Psoas muscle (tissue), 8 donors: ENCODE results near the gene NINL. TPM values are rescaled to one million over a fixed set of nuclear protein-coding genes. Genes with fewer than 3 reads are reported as not detected.
"Not testable (repeated sequence)": the region's sequence is repeated elsewhere in the genome, so short reads cannot be mapped to it uniquely, and the experiment has no call there.

ENCODE experiments used
- ATAC-seq, 4 donors: fragments of 200-7000 bp; cut with Tn5 transposase; one replicate each; pipeline ENCODE4 v1.9.1; 2020; ENCODE audit warnings: moderate library complexity in 3 of 4, mild to moderate bottlenecking in 2 of 4
- DNase-seq, 2 donors: peaks; one replicate each; pipeline ENCODE4 v3.0.0-alpha.2; 2020
- H3K27ac ChIP-seq: fragments of 200-600 bp; one replicate; pipeline ENCODE4 v1.8.0; 2022
- H3K27me3 ChIP-seq, 3 donors: fragments of 200-600 bp in 1 of 3; one replicate each; pipeline versions ENCODE4 v1.6.1 to v1.8.0; 2013 to 2022; ENCODE audit warnings: low read length in 2 of 3, mild to moderate bottlenecking in 2 of 3, moderate library complexity in 1 of 3; ENCODE audit not compliant: insufficient read depth in 3 of 3
- H3K36me3 ChIP-seq, 2 donors: fragments of 200-600 bp in 1 of 2; one replicate each; pipeline versions ENCODE4 v1.6.1 to v1.8.0; 2013 to 2022; ENCODE audit warnings: low read depth in 1 of 2, mild to moderate bottlenecking in 1 of 2, moderate library complexity in 1 of 2; ENCODE audit not compliant: insufficient read depth in 1 of 2
- H3K4me1 ChIP-seq: fragments of 200-600 bp; one replicate; pipeline ENCODE4 v1.8.0; 2022
- H3K4me3 ChIP-seq: fragments of 200-600 bp; one replicate; pipeline ENCODE4 v1.8.0; 2022; ENCODE audit warnings: mild to moderate bottlenecking
- H3K9me3 ChIP-seq: fragments of 200-600 bp; one replicate; pipeline ENCODE4 v1.8.0; 2022
- WGBS, 3 donors: extraction: QIAGEN DNeasy Blood & Tissue Kit; methylation state at CpG; one replicate each; pipeline versions ENCODE4 v1.1.6 to v1.1.7; 2013; 5-methylcytosine and 5-hydroxymethylcytosine counted together
- intact Hi-C, 2 donors: fragments of 100-400 bp; cut with DNase I; formaldehyde crosslinking; loops; one replicate each; pipeline versions ENCODE4 v1.11.0 to v1.14.2; 2022
- long read RNA-seq, 2 donors: library from polyadenylated mRNA; unstranded; transcript quantifications; one replicate each; pipeline ENCODE4 v2.0.0, GENCODE V29; 2021
- polyA plus RNA-seq, 3 donors: library from polyadenylated mRNA; stranded (reverse); fragments of 200-250 nt; gene quantifications; one replicate each; pipeline ENCODE4 v1.2.3, GENCODE V29; 2013
- total RNA-seq, 4 donors: library from RNA; stranded (reverse); fragmentation: NEBNext Ultra II Directional in 2 of 4; extraction: Animal tissue kit (Norgen Biotek cat#: 25700) in 2 of 4; gene quantifications; one replicate each; pipeline versions ENCODE4 v1.2.1 to v1.2.4, GENCODE V29; 2021 to 2023
- TF ChIP-seq, protein P1 (sequence below): fragments of 200-600 bp; IDR thresholded peaks from one replicate; pipeline ENCODE4 v1.8.0; 2022; ENCODE audit warnings: antibody characterized with exemption
- donor health status: healthy with polysubstance abuse.
- donor health status: DM: no; HTN: no; CAD: no; lungs with moderate emphysema.
- donor health status: Bipolar disorder and iron deficiency.
- donor health status: healthy.
- donor health status: DM: yes; HTN: yes; CAD: no.
- donor health status: DM: no; HTN: no; CAD: no.
- donor health status: DM: no; HTN: no; CAD: no.
- donor health status: DM: yes; HTN: yes; CAD: no.

NINL gene
- total RNA-seq (1 to 10 TPM in 1 of 4 donors, under 1 TPM in 3; 0.22 to 1.3 (median 0.48) TPM), polyA plus RNA-seq (under 1 TPM; 0.23 to 0.57 (median 0.36) TPM)
- long read RNA-seq, donor 1, result 0 reads
- long read RNA-seq, donor 2, result 0 reads

DNA sequence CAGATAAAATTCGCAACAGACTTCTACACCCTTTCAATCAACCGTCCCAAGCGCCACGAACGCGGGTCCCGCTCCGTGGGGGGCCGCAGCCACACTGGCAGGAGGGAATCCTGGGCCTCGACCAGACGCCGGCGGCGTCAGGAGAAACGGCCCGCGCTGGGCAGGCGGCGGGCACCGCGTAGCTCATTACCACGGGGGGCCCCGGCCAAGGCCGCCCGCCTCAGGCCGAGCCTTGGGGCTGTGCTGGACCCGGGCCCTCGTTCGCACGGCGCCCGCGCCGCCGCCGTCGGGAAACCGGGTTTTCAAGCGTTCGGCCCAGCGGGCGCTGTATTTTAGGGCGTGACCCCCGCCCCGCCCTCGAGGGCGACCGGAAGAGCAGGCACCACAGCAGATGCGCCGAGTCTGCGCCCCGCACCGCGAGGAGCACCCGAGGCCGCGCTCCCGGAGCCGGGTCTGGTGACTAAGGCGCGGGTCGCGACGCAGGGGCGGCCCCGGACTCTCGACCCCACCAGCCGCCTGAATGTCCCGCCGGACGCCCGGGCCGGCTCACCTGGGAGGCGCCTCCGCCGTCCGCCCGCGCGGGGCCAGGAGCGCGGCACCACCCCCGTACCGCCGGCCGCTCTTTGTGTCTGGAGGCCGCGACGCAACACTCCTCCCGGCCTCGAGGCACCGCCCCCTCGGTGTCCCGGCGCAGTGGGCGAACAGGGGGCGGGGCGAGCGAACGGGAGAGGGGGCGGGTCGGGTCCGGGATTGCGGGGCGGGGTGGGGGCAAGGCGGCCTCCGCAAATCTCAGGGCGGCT is at the start of gene NINL:
Gene NINL (minus strand): TSS at position 627 of the 800 bp plus-strand sequence. CDS start 58,944 bp downstream, outside the sequence.
- intact Hi-C loops, result no loop called here
- 1% methylated on average over 66 to 108 of the region's 108 CpGs for WGBS, 3 donors
- H3K9me3 ChIP-seq, result no peaks in the 10 kb centered on the region
- no peaks in the 10 kb centered on the region for H3K4me1 ChIP-seq
- peaks cover 0 to 40% (median 11%) of the 10 kb centered on the region in 3 donors for H3K27me3 ChIP-seq
- TF ChIP-seq, protein P1, sequence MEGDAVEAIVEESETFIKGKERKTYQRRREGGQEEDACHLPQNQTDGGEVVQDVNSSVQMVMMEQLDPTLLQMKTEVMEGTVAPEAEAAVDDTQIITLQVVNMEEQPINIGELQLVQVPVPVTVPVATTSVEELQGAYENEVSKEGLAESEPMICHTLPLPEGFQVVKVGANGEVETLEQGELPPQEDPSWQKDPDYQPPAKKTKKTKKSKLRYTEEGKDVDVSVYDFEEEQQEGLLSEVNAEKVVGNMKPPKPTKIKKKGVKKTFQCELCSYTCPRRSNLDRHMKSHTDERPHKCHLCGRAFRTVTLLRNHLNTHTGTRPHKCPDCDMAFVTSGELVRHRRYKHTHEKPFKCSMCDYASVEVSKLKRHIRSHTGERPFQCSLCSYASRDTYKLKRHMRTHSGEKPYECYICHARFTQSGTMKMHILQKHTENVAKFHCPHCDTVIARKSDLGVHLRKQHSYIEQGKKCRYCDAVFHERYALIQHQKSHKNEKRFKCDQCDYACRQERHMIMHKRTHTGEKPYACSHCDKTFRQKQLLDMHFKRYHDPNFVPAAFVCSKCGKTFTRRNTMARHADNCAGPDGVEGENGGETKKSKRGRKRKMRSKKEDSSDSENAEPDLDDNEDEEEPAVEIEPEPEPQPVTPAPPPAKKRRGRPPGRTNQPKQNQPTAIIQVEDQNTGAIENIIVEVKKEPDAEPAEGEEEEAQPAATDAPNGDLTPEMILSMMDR, result no peak
- no peaks in the 10 kb centered on the region for H3K36me3 ChIP-seq
- H3K27ac ChIP-seq, result no peak within 1 kb of the TSS
- DNase-seq (peak; percentile 65), ATAC-seq (peak; percentile 34 to 73 (median 48))
- peak within 1 kb of the TSS; percentile 70 for H3K4me3 ChIP-seq

DNA sequence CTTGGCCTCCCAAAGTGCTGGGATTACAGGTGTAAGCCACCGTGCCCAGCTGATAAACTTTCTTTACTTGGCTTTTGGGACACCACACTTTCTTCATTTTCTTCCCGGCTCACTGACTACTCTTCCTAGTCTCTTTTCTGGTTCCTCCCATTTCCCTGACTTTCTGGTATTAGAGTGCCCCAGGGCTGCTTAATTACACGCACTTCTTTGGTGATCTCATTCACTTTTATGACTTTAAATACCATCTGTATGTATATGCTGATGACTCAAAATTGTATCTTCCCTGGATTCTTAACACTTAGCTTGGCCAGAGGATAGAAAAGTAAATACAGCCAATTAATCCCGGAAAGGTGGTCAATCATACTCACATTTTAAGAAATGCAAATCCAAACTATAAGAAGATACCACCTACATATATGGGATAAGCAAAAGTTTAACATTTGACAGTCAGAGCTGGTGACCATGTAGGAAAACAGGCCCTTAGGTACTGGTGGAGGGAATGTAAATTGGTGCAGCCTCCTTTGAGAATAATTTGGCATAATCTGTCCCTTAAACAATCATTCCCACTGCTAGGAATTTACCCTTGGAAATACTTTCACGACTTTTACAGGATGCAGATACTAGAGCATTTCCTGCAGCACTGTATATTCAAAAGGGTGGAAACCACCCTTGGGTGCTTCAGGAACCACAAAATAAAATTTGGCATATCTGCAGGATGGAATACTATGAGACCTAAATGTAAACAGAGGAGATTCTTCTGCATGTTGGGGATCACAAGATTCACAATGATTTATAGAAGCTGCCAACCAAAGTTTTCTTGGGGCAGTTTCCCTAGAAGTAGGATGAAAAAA is 47.8 kb upstream of the NINL start:
- TF ChIP-seq, protein P1, result no peak
- DNase-seq, result no peak
- WGBS, 3 donors, result 67 to 89% (median 89%) methylated on average over 5 of the region's 5 CpGs
- Histone ChIP-seq H3K9me3 (no peaks in the 10 kb centered on the region), H3K4me3 (no peak overlapping the region), H3K36me3 (peaks cover 0 to 13% of the 10 kb centered on the region in 2 donors), H3K4me1 (no peaks in the 10 kb centered on the region), H3K27me3 (no peaks in the 10 kb centered on the region), H3K27ac (no peak overlapping the region)
- ATAC-seq, result no peak
- intact Hi-C loops, result no loop called here

DNA sequence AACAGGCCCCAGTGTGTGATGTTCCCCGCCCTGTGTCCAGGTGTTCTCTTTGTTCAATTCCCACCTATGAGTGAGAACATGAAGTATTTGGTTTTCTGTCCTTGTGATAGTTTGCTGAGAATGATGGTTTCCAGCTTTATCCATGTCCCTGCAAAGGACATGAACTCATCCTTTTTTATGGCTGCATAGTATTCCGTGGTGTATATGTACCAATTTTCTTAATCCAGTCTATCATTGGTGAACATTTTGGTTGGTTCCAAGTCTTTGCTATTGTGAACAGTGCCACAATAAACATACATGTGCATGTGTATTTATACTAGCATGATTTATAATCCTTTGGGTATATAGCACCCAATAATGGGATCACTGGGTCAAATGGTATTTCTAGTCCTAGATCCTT is 45.3 kb upstream of the NINL start:
- H3K27ac ChIP-seq, ATAC-seq, H3K9me3 ChIP-seq, H3K36me3 ChIP-seq, H3K4me1 ChIP-seq, intact Hi-C loops, H3K27me3 ChIP-seq, H3K4me3 ChIP-seq, DNase-seq: not testable (repeated sequence)
- 95 to 98% (median 95%) methylated on average over 2 of the region's 2 CpGs for WGBS, 3 donors

DNA sequence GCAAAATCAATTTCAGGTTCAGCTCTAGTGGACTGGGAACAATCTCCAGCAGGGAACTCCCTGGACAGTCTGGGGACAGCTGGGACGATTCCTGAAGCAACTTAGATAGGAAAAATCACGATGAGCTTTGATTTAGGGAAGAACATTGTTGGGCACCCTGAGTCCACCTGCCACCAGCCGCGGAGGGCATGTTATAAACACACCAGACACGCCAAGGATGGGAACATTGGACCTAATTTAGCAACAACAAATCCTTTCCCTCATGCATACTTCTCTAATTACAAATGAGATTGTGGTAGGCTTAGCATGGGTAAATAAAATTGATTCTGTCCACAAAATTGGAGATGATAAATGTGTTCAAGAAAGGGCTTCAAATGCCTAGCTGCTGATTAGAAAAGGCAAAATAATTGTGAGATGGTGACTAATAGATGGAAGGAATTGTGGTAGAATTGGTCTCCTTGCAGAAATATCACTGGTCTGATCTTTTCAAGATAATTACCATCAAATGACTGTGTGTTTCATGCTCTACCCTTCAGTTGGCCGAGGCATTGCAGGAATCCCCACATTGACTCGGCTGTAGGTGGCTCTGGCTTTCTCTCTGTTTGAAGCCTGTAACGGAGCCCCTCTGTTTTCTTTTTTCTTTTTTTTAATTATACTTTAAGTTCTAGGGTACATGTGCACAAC is 44.6 kb upstream of the NINL start:
- 39 to 60% (median 44%) methylated on average over 8 of the region's 8 CpGs for WGBS, 3 donors
- TF ChIP-seq, protein P1, result no peak
- H3K27me3 ChIP-seq, result no peaks in the 10 kb centered on the region
- H3K36me3 ChIP-seq, result peaks cover 0 to 9% of the 10 kb centered on the region in 2 donors
- no peak overlapping the region for H3K27ac ChIP-seq
- ATAC-seq, result no peak
- intact Hi-C loops, result loop anchor here in 1 of 2 donors (10.0 kb wide), 1 partner anchor 65 kb away; the partner anchor contains the start of gene ZNF337
- no peak for DNase-seq
- no peak overlapping the region for H3K4me3 ChIP-seq
- no peaks in the 10 kb centered on the region for H3K4me1 ChIP-seq
- H3K9me3 ChIP-seq, result no peaks in the 10 kb centered on the region
